Activated T-helper 1 cell treated with Interleukin-2 at 50 U/mL for 16 hours (primary cell): ENCODE measurements around the gene PRRT4.
A peak's percentile ranks its signal among the peaks of the same experiment; 100 is the strongest.

Source experiments
- DNase-seq: peaks from one replicate; pipeline ENCODE4 v3.0.0-alpha.2; 2020; ENCODE audit warnings: low read depth

PRRT4 gene

DNA sequence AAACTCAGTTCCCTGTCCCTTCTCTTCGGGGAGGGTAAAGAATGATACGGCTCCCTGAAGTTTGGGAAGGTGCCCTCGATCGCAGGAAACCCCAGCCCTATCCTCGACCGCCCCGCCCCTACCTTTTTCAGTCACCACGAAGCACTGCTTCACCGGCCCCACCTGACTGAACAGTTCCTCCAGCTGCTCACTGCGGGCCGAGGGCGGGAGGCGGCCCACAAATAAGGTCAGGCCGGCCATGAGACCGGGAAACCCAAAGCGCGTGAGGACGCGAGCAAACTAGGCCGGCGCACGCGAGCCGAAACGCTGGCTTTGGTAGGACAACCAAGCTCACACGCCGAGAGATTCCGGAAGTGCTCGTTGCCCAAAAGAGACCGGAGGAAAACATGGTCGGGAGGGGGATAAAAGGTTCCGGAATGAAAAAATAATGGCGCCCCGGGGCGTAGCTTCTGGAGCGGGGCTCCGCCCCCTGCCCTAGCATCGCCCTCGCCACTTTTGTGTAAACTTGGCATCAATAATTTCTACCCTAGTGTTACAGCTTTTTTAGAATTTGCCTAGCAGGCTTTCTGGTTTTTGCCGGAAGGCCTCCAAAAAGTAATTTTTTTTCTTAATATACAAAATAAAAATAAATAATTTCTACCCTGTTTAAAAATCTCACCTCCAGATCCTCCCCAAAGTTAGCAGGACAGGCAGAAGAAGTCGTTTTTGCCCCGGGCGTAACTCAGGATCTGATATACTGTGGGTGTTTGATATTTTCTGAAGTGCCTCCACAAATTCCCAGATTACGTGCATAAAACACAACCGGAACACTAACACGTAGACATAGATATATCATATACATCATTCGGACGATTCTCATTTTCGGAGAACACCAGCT is 17.7 kb downstream of the PRRT4 start, which contains the start of gene RBM28:
Gene RBM28 (minus strand): TSS at position 355 of the 877 bp plus-strand sequence. CDS start 115 bp downstream, at position 240.
- DNase-seq: peak; percentile 75

GRCh38 chr7:128341733-128342132 is 19.8 kb downstream of the PRRT4 start:
- DNase-seq: no peak

DNA sequence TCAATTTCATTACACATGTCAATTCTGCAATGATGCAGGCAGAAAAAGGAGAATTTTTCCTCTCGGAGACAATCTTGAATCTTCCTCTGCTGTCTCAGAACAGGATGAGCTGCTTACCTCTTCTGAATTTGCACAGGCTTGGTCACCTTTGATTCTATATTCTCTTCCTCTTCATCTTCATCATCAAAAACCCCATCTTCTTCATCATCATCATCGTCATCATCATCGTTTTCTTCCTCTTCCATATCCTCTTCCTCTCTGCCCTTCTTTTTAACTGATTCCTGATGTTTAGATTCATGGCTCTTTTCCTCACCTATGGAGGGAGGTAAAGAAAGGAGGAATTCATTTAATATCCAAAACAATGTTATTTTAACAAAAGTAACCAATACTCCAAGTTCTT is 25.8 kb downstream of the PRRT4 start:
- DNase-seq: no peak

DNA sequence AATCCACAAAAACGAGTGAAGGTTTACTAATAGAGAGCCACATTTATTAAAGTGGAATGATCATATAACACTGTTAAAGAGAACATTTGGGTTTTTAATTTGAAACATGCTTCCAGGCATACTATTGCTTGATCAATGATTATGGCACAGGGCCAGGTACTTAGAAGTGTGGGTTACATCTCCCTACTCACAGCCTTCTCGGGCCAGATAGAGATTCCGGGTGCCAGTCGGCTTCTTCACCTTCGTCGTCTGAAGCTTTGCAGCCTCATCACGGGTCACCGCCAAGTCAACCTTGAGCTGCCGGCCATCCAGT is 37.2 kb downstream of the PRRT4 start:
- DNase-seq: no peak

GRCh38 chr7:128323459-128324367 is 37.8 kb downstream of the PRRT4 start:
- no peak for DNase-seq

DNA sequence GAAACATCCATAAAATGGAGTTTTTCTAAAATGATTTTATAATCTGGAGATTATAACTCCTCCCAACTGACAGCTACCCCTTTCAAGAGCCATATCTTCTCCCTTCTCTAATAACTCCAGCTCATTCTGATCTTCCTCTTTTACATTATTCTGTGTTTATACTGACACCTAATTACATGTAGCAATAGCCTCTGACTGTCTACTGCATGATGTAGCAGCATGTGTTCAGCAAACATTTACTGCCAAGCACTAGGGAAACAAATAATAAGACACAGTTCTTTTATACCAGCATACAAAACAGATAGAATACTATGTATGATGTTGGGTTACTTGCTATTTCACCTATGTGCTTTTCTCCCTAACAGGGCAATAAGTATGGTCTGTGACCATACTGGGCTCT is 38.5 kb downstream of the PRRT4 start:
- no peak for DNase-seq

- no peak for DNase-seq
These were observed 39.3 kb downstream of the PRRT4 start for GRCh38 chr7:128322040-128322643.

DNA sequence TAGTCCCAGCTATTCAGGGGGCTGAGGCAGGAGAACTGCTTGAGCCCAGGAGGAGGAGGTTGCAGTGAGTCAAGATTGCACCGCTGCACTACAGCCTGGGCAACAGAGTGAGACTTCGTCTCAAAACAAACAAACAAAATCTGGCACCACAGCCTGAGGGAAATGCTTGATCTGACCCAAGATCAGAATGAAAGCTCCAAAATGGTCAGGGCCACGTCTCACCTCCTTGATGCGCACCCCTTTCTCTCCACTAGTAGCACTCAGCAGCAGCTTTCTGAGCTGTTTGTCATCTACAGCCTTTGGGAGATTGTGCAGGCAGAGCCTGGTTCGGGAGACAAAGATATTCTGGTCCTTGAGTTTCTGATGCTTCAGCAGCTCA is 40.5 kb downstream of the PRRT4 start:
- DNase-seq: no peak

- no peak for DNase-seq
These were observed 42.8 kb downstream of the PRRT4 start for GRCh38 chr7:128318691-128319090.

GRCh38 chr7:128311013-128311412 is 50.5 kb downstream of the PRRT4 start:
- DNase-seq: no peak

- DNase-seq: no peak
These were observed 51.0 kb downstream of the PRRT4 start for GRCh38 chr7:128310499-128310898.

DNA sequence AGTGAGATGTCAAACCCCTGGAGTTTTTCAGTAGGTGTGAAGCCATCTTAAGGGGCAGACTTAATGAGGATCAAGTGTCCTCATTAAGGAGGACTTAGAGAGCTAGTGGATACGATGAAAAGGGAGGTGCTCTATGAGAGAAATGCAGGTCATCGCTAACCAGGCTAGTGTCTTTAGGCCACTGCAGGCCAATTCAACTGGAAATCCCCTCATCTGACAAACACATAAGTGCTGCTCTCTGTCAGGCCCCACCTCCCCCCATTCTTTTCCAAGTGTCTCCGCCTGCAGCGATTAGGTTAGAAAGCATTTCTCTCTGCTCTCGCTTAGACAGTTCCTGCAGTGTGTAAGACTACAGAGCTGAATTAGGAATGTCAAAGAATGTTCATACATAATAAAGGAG is 51.5 kb downstream of the PRRT4 start:
- DNase-seq: no peak

GRCh38 chr7:128309124-128309523 is 52.4 kb downstream of the PRRT4 start:
- no peak for DNase-seq

DNA sequence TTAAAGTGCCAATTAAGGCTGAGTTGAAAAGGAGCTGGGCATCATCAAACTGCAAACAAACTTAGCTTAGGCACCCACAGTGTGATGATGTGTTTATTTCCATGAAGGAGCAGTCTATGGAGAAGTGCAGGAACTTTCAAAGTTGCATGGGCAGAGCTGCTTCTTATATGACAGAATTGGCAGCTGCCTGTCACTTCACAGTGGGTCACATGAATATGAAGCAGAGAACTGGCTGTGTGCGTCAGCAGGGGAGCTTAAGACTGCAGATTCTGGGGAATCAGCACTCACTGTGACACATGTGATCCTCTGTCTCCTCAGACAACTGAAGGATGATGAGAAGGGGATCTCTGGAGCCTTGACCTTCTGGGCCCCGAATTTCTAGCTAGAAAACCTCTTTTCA is 54.4 kb downstream of the PRRT4 start:
- DNase-seq: no peak

DNA sequence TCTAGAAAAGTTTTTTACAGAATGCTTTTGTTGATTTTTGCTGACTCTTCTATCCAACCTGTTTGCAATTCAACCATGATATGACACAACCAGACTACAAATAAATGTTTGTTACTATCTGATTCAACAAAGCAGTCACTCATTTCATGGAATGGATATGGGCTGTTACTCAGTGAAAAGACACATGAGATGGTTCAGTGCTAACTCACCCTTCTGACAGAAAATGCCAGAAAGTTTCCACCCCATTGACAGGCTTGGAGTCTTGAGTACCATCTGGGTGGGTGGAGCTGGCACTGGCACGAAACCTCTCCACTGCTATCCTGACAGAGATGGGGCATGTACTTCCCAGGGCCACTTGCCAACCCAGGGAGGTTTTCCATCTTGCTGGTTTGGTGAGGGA is 57.3 kb downstream of the PRRT4 start:
- no peak for DNase-seq

DNA sequence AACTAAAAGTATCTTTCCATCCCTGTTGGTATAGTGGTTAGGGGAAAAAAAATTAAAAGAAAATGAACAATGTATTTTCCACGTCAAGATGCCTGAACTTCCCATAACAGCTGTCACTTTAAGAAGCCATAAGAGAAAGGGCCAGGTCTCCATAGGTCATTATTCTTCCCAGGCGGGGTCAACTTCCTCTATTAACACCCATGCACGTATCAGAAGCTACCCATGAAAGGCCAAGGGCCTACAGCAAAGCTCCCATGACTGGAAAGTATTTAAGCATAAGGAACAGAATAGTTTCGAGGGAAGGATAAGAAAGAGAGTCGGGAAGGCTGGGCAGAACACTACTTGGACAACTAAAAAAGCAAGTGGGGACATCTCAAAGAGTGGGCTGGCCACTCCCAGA is 57.8 kb downstream of the PRRT4 start:
- DNase-seq: no peak

- no peak for DNase-seq
These were observed 58.4 kb downstream of the PRRT4 start for GRCh38 chr7:128303133-128303532.

DNA sequence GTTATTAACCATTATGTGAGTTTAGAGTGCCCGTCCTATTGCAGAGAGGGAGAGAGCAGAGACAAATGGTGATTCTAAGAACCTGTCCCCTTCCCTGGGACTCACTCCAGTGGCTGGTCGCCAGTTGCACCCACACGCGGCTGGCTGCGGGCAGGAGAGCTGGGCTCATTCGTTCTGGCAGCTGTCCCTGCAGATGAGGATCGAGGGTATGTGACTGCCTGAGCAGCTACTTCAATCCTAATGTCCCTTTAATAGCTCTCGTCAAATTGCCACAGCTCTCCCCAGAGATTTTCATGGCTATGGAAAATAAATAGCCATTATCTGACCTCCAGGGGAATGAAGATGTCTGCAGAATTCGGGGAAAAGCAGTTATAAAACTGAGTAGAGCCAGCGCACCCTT is 59.4 kb downstream of the PRRT4 start:
- no peak for DNase-seq
